ENCODE measurements around the gene TEN1.
"Not testable (repeated sequence)": the region's sequence is repeated elsewhere in the genome, so short reads cannot be mapped to it uniquely, and the experiment has no call there.

Gene TEN1

DNA sequence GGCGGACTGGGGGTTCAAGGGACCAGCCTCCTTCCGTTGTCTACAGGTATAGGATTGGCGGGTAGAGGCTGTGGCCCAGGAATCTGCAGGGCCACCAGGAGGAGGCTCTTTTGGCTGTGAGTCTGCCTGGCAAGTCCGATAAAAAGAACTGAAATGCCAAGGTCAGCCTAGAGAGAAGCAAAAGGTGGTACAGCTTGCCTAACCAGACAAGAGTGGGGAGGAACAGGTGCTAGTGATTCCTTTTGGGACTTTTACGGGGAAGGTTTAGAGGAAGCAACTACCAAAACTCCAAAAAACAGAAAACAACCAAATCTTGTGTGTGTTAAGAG, 53.7 kb downstream of the TEN1 start:
- TF ChIP-seq SUZ12 (IDR thresholded peaks at IDR 0.05; ENCODE audit: extremely low read depth, insufficient read depth, insufficient read length) (no peak), YY1 (IDR thresholded peaks at IDR 0.05; ENCODE audit: insufficient read depth, insufficient read length) (no peak), ZNF274 (IDR thresholded peaks at IDR 0.05; ENCODE audit: low read depth, low read length) (no peak)
- peaks cover 18% of the 10 kb centered on the region; the same call in 1 of the 2 replicates for H3K9me3 ChIP-seq (ENCODE audit: insufficient read depth, low read length)
- H3K27me3 ChIP-seq (ENCODE audit: insufficient read depth, insufficient read length), result no peaks in the 10 kb centered on the region
- H3K4me3 ChIP-seq (ENCODE audit: insufficient read length, low read depth), result no peak overlapping the region
- no peak for DNase-seq (ENCODE audit: low read depth, low spot score)
- peaks cover 18% of the 10 kb centered on the region for H3K4me1 ChIP-seq (ENCODE audit: insufficient read depth, insufficient read length)
- no peak overlapping the region for H3K9ac ChIP-seq (ENCODE audit: insufficient read length, low read depth)
- peaks cover 9% of the 10 kb centered on the region for H3K36me3 ChIP-seq (ENCODE audit: insufficient read depth, insufficient read length, low read length)

GRCh38 chr17:76033139-76033538, 54.1 kb downstream of the TEN1 start:
- TF ChIP-seq SUZ12 (IDR thresholded peaks at IDR 0.05; ENCODE audit: extremely low read depth, insufficient read depth, insufficient read length) (no peak), ZNF274 (IDR thresholded peaks at IDR 0.05; ENCODE audit: low read depth, low read length) (no peak), YY1 (IDR thresholded peaks at IDR 0.05; ENCODE audit: insufficient read depth, insufficient read length) (no peak)
- Histone ChIP-seq H3K36me3 (ENCODE audit: insufficient read depth, insufficient read length, low read length) (peaks cover 13% of the 10 kb centered on the region), H3K9ac (ENCODE audit: insufficient read length, low read depth) (no peak overlapping the region), H3K4me3 (ENCODE audit: insufficient read length, low read depth) (no peak overlapping the region), H3K9me3 (ENCODE audit: insufficient read depth, low read length) (peaks cover 18% of the 10 kb centered on the region; the same call in 1 of the 2 replicates), H3K4me1 (ENCODE audit: insufficient read depth, insufficient read length) (peaks cover 18% of the 10 kb centered on the region), H3K27me3 (ENCODE audit: insufficient read depth, insufficient read length) (no peaks in the 10 kb centered on the region)
- DNase-seq (ENCODE audit: low read depth, low spot score), result no peak

GRCh38 chr17:76034428-76035350, 55.6 kb downstream of the TEN1 start:
- no peak overlapping the region for H3K9ac ChIP-seq (ENCODE audit: insufficient read length, low read depth)
- peaks cover 13% of the 10 kb centered on the region for H3K4me1 ChIP-seq (ENCODE audit: insufficient read depth, insufficient read length)
- no peaks in the 10 kb centered on the region for H3K27me3 ChIP-seq (ENCODE audit: insufficient read depth, insufficient read length)
- no peak for TF ChIP-seq SUZ12 (IDR thresholded peaks at IDR 0.05; ENCODE audit: extremely low read depth, insufficient read depth, insufficient read length)
- no peak for TF ChIP-seq ZNF274 (IDR thresholded peaks at IDR 0.05; ENCODE audit: low read depth, low read length)
- no peak for TF ChIP-seq YY1 (IDR thresholded peaks at IDR 0.05; ENCODE audit: insufficient read depth, insufficient read length)
- DNase-seq (ENCODE audit: low read depth, low spot score), result no peak
- H3K4me3 ChIP-seq (ENCODE audit: insufficient read length, low read depth), result no peak overlapping the region
- H3K36me3 ChIP-seq (ENCODE audit: insufficient read depth, insufficient read length, low read length), result peaks cover 28% of the 10 kb centered on the region
- peaks cover 18% of the 10 kb centered on the region; the same call in 1 of the 2 replicates for H3K9me3 ChIP-seq (ENCODE audit: insufficient read depth, low read length)

GRCh38 chr17:76036497-76037261, 57.6 kb downstream of the TEN1 start:
- Histone ChIP-seq H3K9ac (ENCODE audit: insufficient read length, low read depth) (peak overlapping the region; percentile 63), H3K9me3 (ENCODE audit: insufficient read depth, low read length) (peaks cover 18% of the 10 kb centered on the region; the same call in 1 of the 2 replicates), H3K4me3 (ENCODE audit: insufficient read length, low read depth) (no peak overlapping the region), H3K27me3 (ENCODE audit: insufficient read depth, insufficient read length) (no peaks in the 10 kb centered on the region), H3K4me1 (ENCODE audit: insufficient read depth, insufficient read length) (peaks cover 25% of the 10 kb centered on the region), H3K36me3 (ENCODE audit: insufficient read depth, insufficient read length, low read length) (peaks cover 47% of the 10 kb centered on the region)
- no peak for DNase-seq (ENCODE audit: low read depth, low spot score)
- no peak for TF ChIP-seq SUZ12 (IDR thresholded peaks at IDR 0.05; ENCODE audit: extremely low read depth, insufficient read depth, insufficient read length)
- no peak for TF ChIP-seq YY1 (IDR thresholded peaks at IDR 0.05; ENCODE audit: insufficient read depth, insufficient read length)
- no peak for TF ChIP-seq ZNF274 (IDR thresholded peaks at IDR 0.05; ENCODE audit: low read depth, low read length)

DNA sequence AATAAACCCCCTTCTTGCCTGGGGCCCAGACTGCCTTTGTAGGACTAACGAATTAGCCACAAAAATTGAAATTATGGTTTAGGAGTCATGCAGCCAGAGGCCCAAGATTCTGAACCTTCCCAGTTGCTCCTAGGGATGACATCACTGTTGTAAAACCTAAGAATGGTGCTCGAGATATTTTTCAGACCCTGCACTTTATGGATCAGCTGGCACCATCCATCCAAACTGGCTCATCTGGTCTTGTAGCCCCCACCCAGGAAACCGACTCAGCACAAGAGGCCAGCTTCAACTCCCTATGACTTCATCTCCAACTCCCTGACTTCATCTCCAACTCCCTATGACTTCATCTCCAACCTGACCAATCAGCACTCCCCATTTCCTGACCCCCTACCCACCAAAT, 59.0 kb downstream of the TEN1 start:
- Histone ChIP-seq H3K4me3 (ENCODE audit: insufficient read length, low read depth) (no peak overlapping the region), H3K27me3 (ENCODE audit: insufficient read depth, insufficient read length) (no peaks in the 10 kb centered on the region), H3K9ac (ENCODE audit: insufficient read length, low read depth) (no peak overlapping the region), H3K4me1 (ENCODE audit: insufficient read depth, insufficient read length) (peaks cover 22% of the 10 kb centered on the region), H3K9me3 (ENCODE audit: insufficient read depth, low read length) (peaks cover 7% of the 10 kb centered on the region; the same call in 1 of the 2 replicates), H3K36me3 (ENCODE audit: insufficient read depth, insufficient read length, low read length) (peaks cover 60% of the 10 kb centered on the region)
- TF ChIP-seq YY1 (IDR thresholded peaks at IDR 0.05; ENCODE audit: insufficient read depth, insufficient read length), result no peak
- no peak for TF ChIP-seq ZNF274 (IDR thresholded peaks at IDR 0.05; ENCODE audit: low read depth, low read length)
- no peak for TF ChIP-seq SUZ12 (IDR thresholded peaks at IDR 0.05; ENCODE audit: extremely low read depth, insufficient read depth, insufficient read length)
- no peak for DNase-seq (ENCODE audit: low read depth, low spot score)

GRCh38 chr17:76039121-76039520, 60.1 kb downstream of the TEN1 start:
- Histone ChIP-seq H3K4me3 (ENCODE audit: insufficient read length, low read depth) (no peak overlapping the region), H3K9ac (ENCODE audit: insufficient read length, low read depth) (no peak overlapping the region), H3K9me3 (ENCODE audit: insufficient read depth, low read length) (no peaks in the 10 kb centered on the region), H3K4me1 (ENCODE audit: insufficient read depth, insufficient read length) (peaks cover 22% of the 10 kb centered on the region), H3K27me3 (ENCODE audit: insufficient read depth, insufficient read length) (no peaks in the 10 kb centered on the region), H3K36me3 (ENCODE audit: insufficient read depth, insufficient read length, low read length) (peaks cover 71% of the 10 kb centered on the region)
- TF ChIP-seq YY1 (IDR thresholded peaks at IDR 0.05; ENCODE audit: insufficient read depth, insufficient read length) (no peak), SUZ12 (IDR thresholded peaks at IDR 0.05; ENCODE audit: extremely low read depth, insufficient read depth, insufficient read length) (no peak), ZNF274 (IDR thresholded peaks at IDR 0.05; ENCODE audit: low read depth, low read length) (no peak)
- no peak for DNase-seq (ENCODE audit: low read depth, low spot score)

DNA sequence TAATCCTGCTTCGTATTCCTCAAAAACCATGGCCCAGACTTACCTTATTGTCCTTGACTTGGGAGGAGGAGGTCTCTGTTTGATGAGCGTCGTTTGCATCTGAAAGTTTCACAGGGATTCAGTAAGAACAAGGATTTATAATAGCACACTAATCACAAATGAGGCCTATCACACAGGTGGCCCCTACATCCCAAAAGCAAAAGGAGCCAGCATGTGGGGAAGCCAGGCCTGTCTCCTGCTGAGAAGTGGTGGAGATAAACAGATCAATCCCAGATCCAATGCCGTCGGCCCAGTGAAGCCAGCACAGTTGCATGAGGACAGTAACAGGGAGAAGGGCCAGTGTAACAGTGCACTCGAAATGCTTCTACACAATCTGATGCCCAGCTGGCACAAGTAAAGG, 61.3 kb downstream of the TEN1 start:
- peaks cover 22% of the 10 kb centered on the region for H3K4me1 ChIP-seq (ENCODE audit: insufficient read depth, insufficient read length)
- TF ChIP-seq SUZ12 (IDR thresholded peaks at IDR 0.05; ENCODE audit: extremely low read depth, insufficient read depth, insufficient read length) (no peak), ZNF274 (IDR thresholded peaks at IDR 0.05; ENCODE audit: low read depth, low read length) (no peak), YY1 (IDR thresholded peaks at IDR 0.05; ENCODE audit: insufficient read depth, insufficient read length) (no peak)
- DNase-seq (ENCODE audit: low read depth, low spot score), result peak; percentile 57
- peak overlapping the region; percentile 24 for H3K9ac ChIP-seq (ENCODE audit: insufficient read length, low read depth)
- H3K27me3 ChIP-seq (ENCODE audit: insufficient read depth, insufficient read length), result no peaks in the 10 kb centered on the region
- H3K9me3 ChIP-seq (ENCODE audit: insufficient read depth, low read length), result no peaks in the 10 kb centered on the region
- peaks cover 84% of the 10 kb centered on the region for H3K36me3 ChIP-seq (ENCODE audit: insufficient read depth, insufficient read length, low read length)
- H3K4me3 ChIP-seq (ENCODE audit: insufficient read length, low read depth), result no peak overlapping the region

GRCh38 chr17:76042868-76043267, 63.8 kb downstream of the TEN1 start:
- H3K4me1 ChIP-seq (ENCODE audit: insufficient read depth, insufficient read length), result peaks cover 13% of the 10 kb centered on the region
- H3K9ac ChIP-seq (ENCODE audit: insufficient read length, low read depth); H3K4me3 ChIP-seq (ENCODE audit: insufficient read length, low read depth); DNase-seq (ENCODE audit: low read depth, low spot score); H3K27me3 ChIP-seq (ENCODE audit: insufficient read depth, insufficient read length); H3K9me3 ChIP-seq (ENCODE audit: insufficient read depth, low read length): not testable (repeated sequence)
- H3K36me3 ChIP-seq (ENCODE audit: insufficient read depth, insufficient read length, low read length), result peaks cover 96% of the 10 kb centered on the region

DNA sequence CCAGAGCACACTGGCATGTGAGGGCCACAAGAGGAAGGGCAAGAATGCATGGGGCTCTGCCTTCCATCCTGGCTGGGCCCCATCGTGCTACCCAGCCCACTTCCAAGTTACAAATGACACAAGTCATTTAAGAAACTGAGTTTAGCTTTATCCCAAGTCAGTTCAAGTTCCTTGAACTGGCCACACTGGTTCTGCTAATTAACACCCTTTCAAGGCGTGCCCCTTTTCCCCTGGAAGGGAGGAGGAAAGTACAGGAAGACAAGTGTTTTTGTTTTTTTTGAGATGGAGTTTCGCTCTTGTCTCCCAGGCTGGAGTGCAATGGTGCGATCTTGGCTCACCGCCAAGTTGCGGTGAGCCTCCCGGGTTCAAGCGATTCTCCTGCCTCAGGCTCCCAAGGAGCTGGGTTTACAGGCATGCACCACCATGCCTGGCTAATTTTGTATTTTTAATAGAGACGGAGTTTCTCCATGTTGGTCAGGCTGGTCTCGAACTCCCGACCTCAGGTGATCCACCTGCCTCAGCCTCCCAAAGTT, 65.5 kb downstream of the TEN1 start:
- Histone ChIP-seq H3K36me3 (ENCODE audit: insufficient read depth, insufficient read length, low read length) (peaks cover 96% of the 10 kb centered on the region), H3K4me1 (ENCODE audit: insufficient read depth, insufficient read length) (peaks cover 13% of the 10 kb centered on the region)
- not testable (repeated sequence) for H3K9ac ChIP-seq (ENCODE audit: insufficient read length, low read depth); H3K9me3 ChIP-seq (ENCODE audit: insufficient read depth, low read length); H3K4me3 ChIP-seq (ENCODE audit: insufficient read length, low read depth); H3K27me3 ChIP-seq (ENCODE audit: insufficient read depth, insufficient read length); DNase-seq (ENCODE audit: low read depth, low spot score)
